Duodenal mucosa (tissue), 2 donors: ENCODE measurements around the gene ANKFY1.

Source experiments
- H3K27ac ChIP-seq: one replicate; pipeline ENCODE4 v1.7.0; 2013; ENCODE audit warnings: low read depth, low read length
- H3K27me3 ChIP-seq, 2 donors: one replicate each; pipeline ENCODE4 v1.7.0; 2013; ENCODE audit warnings: low read length in 2 of 2, control low read depth in 1 of 2; ENCODE audit not compliant: insufficient read depth in 2 of 2, control insufficient read depth in 1 of 2
- H3K36me3 ChIP-seq, 2 donors: one replicate each; pipeline ENCODE4 v1.7.0; 2013; ENCODE audit warnings: low read length in 2 of 2, control low read depth in 1 of 2; ENCODE audit not compliant: insufficient read depth in 2 of 2, control insufficient read depth in 1 of 2
- H3K4me1 ChIP-seq, 2 donors: one replicate each; pipeline ENCODE4 v1.7.0; 2013; ENCODE audit warnings: low read length in 2 of 2, control low read depth in 1 of 2; ENCODE audit not compliant: insufficient read depth in 2 of 2, control insufficient read depth in 1 of 2
- H3K4me3 ChIP-seq, 2 donors: one replicate each; pipeline ENCODE4 v1.7.0; 2013; ENCODE audit warnings: low read length in 2 of 2, low read depth in 1 of 2
- H3K9ac ChIP-seq, 2 donors: one replicate each; pipeline ENCODE4 v1.7.0; 2013; ENCODE audit warnings: low read length in 2 of 2, low read depth in 1 of 2
- H3K9me3 ChIP-seq, 2 donors: one replicate each; pipeline ENCODE4 v1.7.0; 2013; ENCODE audit warnings: low read length in 2 of 2, control low read depth in 1 of 2; ENCODE audit not compliant: control insufficient read depth in 1 of 2

ANKFY1 gene

GRCh38 chr17:4135489-4135888 lies 128.3 kb downstream of the ANKFY1 start:
- Histone ChIP-seq H3K27me3 (no peaks in the 10 kb centered on the region), H3K4me1 (peaks cover 61 to 63% of the 10 kb centered on the region in 2 donors), H3K9ac (no peak overlapping the region)

DNA sequence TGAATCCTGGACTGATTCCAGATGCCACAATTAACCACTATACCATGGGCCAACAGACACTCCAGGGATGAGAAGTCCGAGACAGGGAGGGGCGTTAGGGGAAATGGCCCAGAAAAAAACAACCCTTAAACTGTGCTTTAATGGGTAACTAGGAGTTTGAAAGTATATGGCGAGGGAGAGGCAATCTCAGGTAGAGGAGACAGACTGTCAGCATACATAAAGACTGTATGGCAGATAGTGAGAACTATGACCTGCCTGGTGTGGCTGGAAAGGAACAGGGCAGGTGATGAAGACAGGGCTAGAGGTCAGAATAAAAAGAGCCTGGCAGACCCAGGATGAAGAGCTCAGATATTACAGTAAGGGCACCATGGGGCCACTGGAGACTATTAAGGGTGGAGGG lies 129.1 kb downstream of the ANKFY1 start:
- H3K4me1 ChIP-seq: peaks cover 57% of the 10 kb centered on the region in 2 donors
- no peak overlapping the region for H3K9ac ChIP-seq
- H3K4me3 ChIP-seq: peak overlapping the region; percentile 12 to 18
- peaks cover 0 to 9% of the 10 kb centered on the region in 2 donors for H3K36me3 ChIP-seq
- H3K9me3 ChIP-seq: no peaks in the 10 kb centered on the region
- H3K27me3 ChIP-seq: no peaks in the 10 kb centered on the region
- no peak overlapping the region for H3K27ac ChIP-seq

More at GRCh38 chr17:4135489-4135888, 128.3 kb downstream of the ANKFY1 start:
- no peak overlapping the region for H3K4me3 ChIP-seq
- H3K27ac ChIP-seq: no peak overlapping the region
- peaks cover 0 to 10% of the 10 kb centered on the region in 2 donors for H3K36me3 ChIP-seq
- no peaks in the 10 kb centered on the region for H3K9me3 ChIP-seq

GRCh38 chr17:4130715-4131114 lies 133.1 kb downstream of the ANKFY1 start:
- peaks cover 26 to 32% of the 10 kb centered on the region in 2 donors for H3K4me1 ChIP-seq
- peaks cover 0 to 6% of the 10 kb centered on the region in 2 donors for H3K36me3 ChIP-seq
- no peak overlapping the region for H3K27ac ChIP-seq
- no peak overlapping the region for H3K4me3 ChIP-seq
- H3K9ac ChIP-seq: no peak overlapping the region
- no peaks in the 10 kb centered on the region for H3K27me3 ChIP-seq
- no peaks in the 10 kb centered on the region for H3K9me3 ChIP-seq

DNA sequence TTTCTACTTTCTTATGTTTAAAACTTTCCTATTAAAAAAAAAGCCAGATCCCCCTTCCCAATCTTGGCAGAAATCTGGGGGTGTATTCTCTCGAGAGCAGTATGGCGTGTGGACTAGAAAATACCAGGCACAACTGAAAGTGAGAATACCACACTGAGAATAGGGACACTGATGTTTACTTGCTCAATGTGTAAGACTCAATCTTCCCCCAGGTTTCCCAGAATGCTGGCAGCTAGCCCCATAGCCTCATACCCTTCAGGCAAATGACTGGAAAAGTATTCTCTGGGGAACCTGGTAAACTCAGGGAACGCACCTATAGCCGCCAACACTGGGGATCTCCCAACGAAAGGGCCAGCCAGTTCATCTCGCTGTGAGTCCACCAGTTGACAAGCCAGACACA lies 136.2 kb downstream of the ANKFY1 start:
- peaks cover 11 to 20% of the 10 kb centered on the region in 2 donors for H3K4me1 ChIP-seq
- no peak overlapping the region for H3K27ac ChIP-seq
- no peak overlapping the region for H3K9ac ChIP-seq
- peaks cover 10 to 25% of the 10 kb centered on the region in 2 donors for H3K36me3 ChIP-seq
- H3K27me3 ChIP-seq: no peaks in the 10 kb centered on the region
- H3K4me3 ChIP-seq: no peak overlapping the region
- no peaks in the 10 kb centered on the region for H3K9me3 ChIP-seq

GRCh38 chr17:4125552-4125951 lies 138.2 kb downstream of the ANKFY1 start:
- Histone ChIP-seq H3K36me3 (peaks cover 20 to 45% of the 10 kb centered on the region in 2 donors), H3K4me1 (peaks cover 2 to 7% of the 10 kb centered on the region in 2 donors), H3K27me3 (no peaks in the 10 kb centered on the region), H3K27ac (no peak overlapping the region), H3K9me3 (no peaks in the 10 kb centered on the region), H3K9ac (no peak overlapping the region), H3K4me3 (no peak overlapping the region)

DNA sequence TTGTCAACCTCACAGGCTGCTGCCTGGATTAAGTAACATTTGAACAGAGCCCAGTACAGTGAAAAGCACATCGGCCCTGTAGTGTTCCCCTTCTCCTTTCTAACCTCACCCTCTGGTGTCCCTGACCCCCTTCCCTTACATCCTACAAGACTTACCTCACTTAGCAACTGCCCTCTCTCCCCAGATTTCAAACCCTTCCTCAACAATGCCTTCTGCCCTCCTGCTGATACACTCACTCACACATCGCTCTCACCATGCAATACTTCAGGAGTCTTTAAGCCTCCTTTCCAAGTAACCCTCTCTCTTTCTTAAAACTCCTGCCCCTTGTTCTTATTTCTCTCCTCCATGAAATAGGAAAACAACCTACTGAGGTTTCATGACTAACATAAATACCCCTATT lies 138.8 kb downstream of the ANKFY1 start:
- Histone ChIP-seq H3K27ac (no peak overlapping the region), H3K4me1 (peaks cover 0 to 7% of the 10 kb centered on the region in 2 donors), H3K36me3 (peaks cover 20 to 47% of the 10 kb centered on the region in 2 donors), H3K9me3 (no peaks in the 10 kb centered on the region), H3K4me3 (no peak overlapping the region), H3K9ac (peak overlapping the region in 1 of 2 donors; percentile 2), H3K27me3 (no peaks in the 10 kb centered on the region)

GRCh38 chr17:4120332-4120731 lies 143.4 kb downstream of the ANKFY1 start:
- no peaks in the 10 kb centered on the region for H3K9me3 ChIP-seq
- H3K4me3 ChIP-seq: no peak overlapping the region
- H3K36me3 ChIP-seq: peaks cover 34 to 84% of the 10 kb centered on the region in 2 donors
- no peaks in the 10 kb centered on the region for H3K4me1 ChIP-seq
- H3K9ac ChIP-seq: no peak overlapping the region
- no peak overlapping the region for H3K27ac ChIP-seq
- H3K27me3 ChIP-seq: no peaks in the 10 kb centered on the region

DNA sequence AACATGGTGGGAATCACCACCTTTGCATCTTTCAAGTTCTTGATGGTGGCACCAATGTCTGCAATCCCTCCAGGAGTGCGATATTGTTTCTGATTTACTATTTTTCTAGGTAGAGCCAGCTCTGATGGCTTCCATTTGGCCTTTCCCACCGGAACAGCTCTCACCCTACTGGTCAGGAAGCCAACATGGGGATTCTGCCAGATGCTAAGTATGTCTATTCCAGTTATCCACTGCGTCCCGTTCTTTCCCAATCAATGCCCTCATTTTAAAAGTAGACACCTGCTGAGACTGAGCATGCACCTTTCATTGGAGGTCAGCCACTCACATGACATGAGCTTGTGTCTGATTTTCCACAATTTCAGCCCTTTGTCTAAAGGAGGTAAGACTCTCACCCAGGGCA lies 144.5 kb downstream of the ANKFY1 start:
- Histone ChIP-seq H3K27ac (no peak overlapping the region), H3K9ac (no peak overlapping the region), H3K9me3 (no peaks in the 10 kb centered on the region), H3K4me1 (no peaks in the 10 kb centered on the region), H3K4me3 (no peak overlapping the region), H3K36me3 (peaks cover 41 to 89% of the 10 kb centered on the region in 2 donors), H3K27me3 (no peaks in the 10 kb centered on the region)

DNA sequence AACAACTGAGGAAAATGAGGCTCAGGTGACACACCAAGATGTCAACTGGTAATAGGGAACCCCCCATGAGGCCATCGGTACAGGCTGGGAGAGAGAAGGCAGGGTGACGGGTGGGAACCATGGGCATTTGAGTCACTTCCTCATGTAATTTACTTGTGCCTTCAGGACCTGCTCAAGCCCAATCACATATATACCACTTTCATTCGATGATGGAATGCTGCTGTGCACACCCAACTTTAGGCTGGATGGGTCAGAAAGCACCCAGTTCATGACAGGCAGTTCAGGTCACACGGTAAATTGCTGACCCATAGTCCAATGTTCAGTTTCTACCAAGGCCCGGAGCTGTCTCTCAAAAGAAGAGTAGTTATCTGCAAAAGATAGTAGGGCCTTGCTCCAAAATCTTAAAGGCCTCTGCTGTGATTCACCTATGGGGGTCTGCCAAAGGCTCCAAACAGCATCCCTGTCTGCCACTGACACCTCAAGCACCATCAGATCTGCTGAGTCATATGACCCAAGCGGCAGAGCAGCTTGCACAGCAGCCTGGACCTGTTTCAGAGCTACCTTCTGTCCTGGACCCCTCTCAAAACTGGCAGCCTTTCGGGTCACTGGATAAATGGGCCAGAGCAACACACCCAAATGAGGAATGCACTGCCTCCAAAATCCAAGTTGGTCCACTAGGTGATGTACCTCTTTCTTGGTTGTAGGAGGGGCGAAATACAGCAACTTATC lies 145.6 kb downstream of the ANKFY1 start:
- H3K9ac ChIP-seq: no peak overlapping the region
- H3K27ac ChIP-seq: no peak overlapping the region
- H3K27me3 ChIP-seq: no peaks in the 10 kb centered on the region
- H3K4me3 ChIP-seq: no peak overlapping the region
- H3K4me1 ChIP-seq: no peaks in the 10 kb centered on the region
- H3K36me3 ChIP-seq: peaks cover 38 to 89% of the 10 kb centered on the region in 2 donors
- no peaks in the 10 kb centered on the region for H3K9me3 ChIP-seq

- Histone ChIP-seq H3K9ac (no peak overlapping the region), H3K4me3 (no peak overlapping the region), H3K4me1 (no peaks in the 10 kb centered on the region), H3K9me3 (no peaks in the 10 kb centered on the region), H3K36me3 (peaks cover 43 to 91% of the 10 kb centered on the region in 2 donors), H3K27me3 (no peaks in the 10 kb centered on the region), H3K27ac (no peak overlapping the region)
These were observed 147.3 kb downstream of the ANKFY1 start for GRCh38 chr17:4116516-4116915.
